SK-N-SH (cell line): ENCODE data around the gene TRMT1L. TPM values are rescaled to one million over a fixed set of nuclear protein-coding genes. Genes with fewer than 3 reads are reported as not detected.

ENCODE experiments used
- CTCF ChIA-PET: fragments of 300-600, 350-600 bp; formaldehyde crosslinking; extraction: SDS; loops from one replicate; lab custom pipeline; 2021; lab: Yijun Ruan, JAX
- POLR2A ChIA-PET: fragments of 350-600 bp; sonication (Branson Sonifier 250); formaldehyde crosslinking; extraction: SDS; loops from one replicate; lab custom pipeline; 2020; ENCODE audit warnings: antibody characterized with exemption, inconsistent platforms; lab: Yijun Ruan, JAX
- DNase-seq: peaks from one replicate; pipeline ENCODE4 v3.0.0; 2012
- H2AFZ ChIP-seq: fragments of 200-600 bp; sonication (generic); 2 replicates; pipeline ENCODE4 v1.8.1; 2016; ENCODE audit warnings: antibody characterized with exemption, mild to moderate bottlenecking, low read depth
- H3F3A ChIP-seq: fragments of 200-600 bp; sonication (generic); replicated peaks from 2 replicates; pipeline ENCODE3; 2016; ENCODE audit warnings: antibody characterized with exemption, mild to moderate bottlenecking; ENCODE audit not compliant: insufficient read depth
- H3K27ac ChIP-seq, 2 experiments: fragments of 200-500 bp in 1 of 2; fragments of 200-600 bp in 1 of 2; sonication (Bioruptor generic) in 1 of 2; sonication (generic), shearing (Covaris generic) in 1 of 2; 2 replicates each; pipeline versions ENCODE4 v1.5.1 to v1.6.1; 2014 to 2016; ENCODE audit warnings: low read depth in 2 of 2, inconsistent platforms in 1 of 2, low read length in 1 of 2, mild to moderate bottlenecking in 1 of 2, mixed read lengths in 1 of 2
- H3K27me3 ChIP-seq: fragments of 200-600 bp; sonication (generic), shearing (Covaris generic); 2 replicates; pipeline ENCODE4 v1.6.1; 2016; ENCODE audit warnings: mixed run types; ENCODE audit not compliant: insufficient read depth
- H3K36me3 ChIP-seq, 2 experiments: fragments of 200-500 bp in 1 of 2; fragments of 200-600 bp in 1 of 2; sonication (Bioruptor generic) in 1 of 2; sonication (generic) in 1 of 2; replicated peaks in 1 of 2; 2 replicates each; pipeline versions ENCODE3 to v1.5.1; 2014 to 2016; ENCODE audit warnings: low read length in 1 of 2, mild to moderate bottlenecking in 1 of 2; ENCODE audit not compliant: insufficient read depth in 2 of 2, control insufficient read depth in 1 of 2
- H3K4me1 ChIP-seq, 2 experiments: fragments of 200-500 bp in 1 of 2; fragments of 200-600 bp in 1 of 2; sonication (Bioruptor generic) in 1 of 2; sonication (generic), shearing (Covaris generic) in 1 of 2; 2 replicates each; pipeline versions ENCODE4 v1.5.1 to v1.6.1; 2014 to 2016; ENCODE audit warnings: low read depth in 1 of 2, low read length in 1 of 2, mixed run types in 1 of 2; ENCODE audit not compliant: insufficient read depth in 2 of 2, control insufficient read depth in 1 of 2
- H3K4me2 ChIP-seq: fragments of 200-600 bp; sonication (generic), shearing (Covaris generic); 2 replicates; pipeline ENCODE4 v1.6.1; 2017; ENCODE audit warnings: mixed run types
- H3K4me3 ChIP-seq, 2 experiments: fragments of 200-500 bp in 1 of 2; fragments of 200-600 bp in 1 of 2; sonication (Bioruptor generic) in 1 of 2; sonication (generic), shearing (Covaris generic) in 1 of 2; 2 replicates each; pipeline versions ENCODE4 v1.5.1 to v1.8.1; 2014 to 2016; ENCODE audit warnings: low read depth in 2 of 2, inconsistent platforms in 1 of 2, low read length in 1 of 2, mild to moderate bottlenecking in 1 of 2, mixed read lengths in 1 of 2, moderate library complexity in 1 of 2
- H3K79me2 ChIP-seq: fragments of 200-600 bp; sonication (generic); 2 replicates; pipeline ENCODE4 v1.8.1; 2017; ENCODE audit warnings: mild to moderate bottlenecking; ENCODE audit not compliant: insufficient read depth
- H3K9ac ChIP-seq: fragments of 200-600 bp; sonication (generic); 2 replicates; pipeline ENCODE4 v1.6.1; 2017; ENCODE audit warnings: mixed run types
- H3K9me2 ChIP-seq: fragments of 200-600 bp; sonication (generic); 2 replicates; pipeline ENCODE4 v1.6.1; 2017; ENCODE audit warnings: mixed run types
- H3K9me3 ChIP-seq: fragments of 200-600 bp; sonication (generic); 2 replicates; pipeline ENCODE4 v1.6.1; 2017; ENCODE audit warnings: mixed run types, mild to moderate bottlenecking, moderate library complexity
- H4K20me1 ChIP-seq: fragments of 200-600 bp; sonication (generic); 2 replicates; pipeline ENCODE4 v1.6.1; 2017; ENCODE audit warnings: mild to moderate bottlenecking, mixed run types; ENCODE audit not compliant: insufficient read depth
- CHD2 ChIP-seq: fragments of 150-350 bp; IDR thresholded peaks from 2 replicates; pipeline ENCODE4 v1.6.1; 2018; ENCODE audit warnings: low read length; ENCODE audit not compliant: partially characterized antibody
- CTCF ChIP-seq: fragments of 200-600 bp; sonication (generic); IDR thresholded peaks from 2 replicates; pipeline ENCODE4 v1.6.1; 2017; ENCODE audit warnings: antibody characterized with exemption, mild to moderate bottlenecking, moderate library complexity
- ELF1 ChIP-seq: IDR thresholded peaks from 2 replicates; pipeline ENCODE4 v1.4.0; 2012
- EP300 ChIP-seq, 2 experiments: IDR thresholded peaks; 2 replicates each; pipeline versions ENCODE4 v1.4.0 to v1.6.1; 2012; ENCODE audit warnings: borderline replicate concordance in 1 of 2, low read depth in 1 of 2, low read length in 1 of 2
- FOXM1 ChIP-seq: IDR thresholded peaks from 2 replicates; pipeline ENCODE4 v1.4.0; 2012; ENCODE audit warnings: low read depth, mild to moderate bottlenecking
- GABPA ChIP-seq: IDR thresholded peaks from 2 replicates; pipeline ENCODE4 v1.4.0; 2012; ENCODE audit warnings: low read depth, mild to moderate bottlenecking
- GATA2 ChIP-seq: sonication (generic); formaldehyde crosslinking; IDR thresholded peaks from 2 replicates; pipeline ENCODE4 v1.5.0; 2020; ENCODE audit warnings: mild to moderate bottlenecking, missing genetic modification reagents
- JUND ChIP-seq: IDR thresholded peaks from 2 replicates; pipeline ENCODE4 v1.4.0; 2012
- MXI1 ChIP-seq: IDR thresholded peaks from 2 replicates; pipeline ENCODE4 v1.6.1; 2012; ENCODE audit warnings: mild to moderate bottlenecking, low read depth, low read length, improper control_type of control experiment
- NRF1 ChIP-seq: IDR thresholded peaks from 2 replicates; pipeline ENCODE4 v1.6.1; 2012; ENCODE audit warnings: low read depth, mild to moderate bottlenecking, low read length
- POLR2AphosphoS5 ChIP-seq: IDR thresholded peaks from 2 replicates; pipeline ENCODE4 v1.6.1; 2012; ENCODE audit warnings: low read depth, low read length
- REST ChIP-seq: IDR thresholded peaks from 2 replicates; pipeline ENCODE4 v1.6.1; 2012; ENCODE audit warnings: mild to moderate bottlenecking, low read depth, low read length, moderate library complexity
- RFX5 ChIP-seq: IDR thresholded peaks from 2 replicates; pipeline ENCODE4 v1.6.1; 2012; ENCODE audit warnings: mild to moderate bottlenecking, improper control_type of control experiment, low read length
- SMC3 ChIP-seq: IDR thresholded peaks from 2 replicates; pipeline ENCODE4 v1.6.1; 2012; ENCODE audit warnings: low read depth, low read length, improper control_type of control experiment
- TCF12 ChIP-seq: IDR thresholded peaks from 2 replicates; pipeline ENCODE4 v1.4.0; 2012
- TEAD4 ChIP-seq: IDR thresholded peaks from 2 replicates; pipeline ENCODE4 v1.4.0; 2012; ENCODE audit warnings: mild to moderate bottlenecking, borderline replicate concordance; ENCODE audit not compliant: insufficient read depth
- ZBTB33 ChIP-seq: IDR thresholded peaks from 2 replicates; pipeline ENCODE4 v1.4.0; 2012; ENCODE audit warnings: low read depth, borderline replicate concordance
- WGBS: methylation state at CpG from one replicate; pipeline ENCODE4 v1.1.6; 2017; ENCODE audit warnings: low lambda C conversion rate; 5-methylcytosine and 5-hydroxymethylcytosine counted together
- polyA plus RNA-seq, 3 experiments: library from polyadenylated mRNA; depleted of rRNA; stranded (reverse); fragments of >200 nt; gene quantifications; 2 replicates each; pipeline ENCODE4 v1.2.3, GENCODE V29; 2012
- TF ChIP-seq, protein P1 (sequence below): fragments of 150-350 bp; IDR thresholded peaks from 2 replicates; pipeline ENCODE4 v1.6.1; 2016; ENCODE audit warnings: mild to moderate bottlenecking, low read depth, low read length
- TF ChIP-seq, protein P2 (sequence below): IDR thresholded peaks from 2 replicates; pipeline ENCODE4 v1.4.0; 2012; ENCODE audit warnings: low read depth
- TF ChIP-seq, protein P3 (sequence below): IDR thresholded peaks from 2 replicates; pipeline ENCODE4 v1.4.0; 2012; ENCODE audit warnings: low read depth, borderline replicate concordance

TRMT1L gene
- polyA plus RNA-seq, 1 of the 3 experiments (the other 2 are of a cell fraction) = 12.2 TPM

GRCh38 chr1:185104083-185104482 is 52.7 kb downstream of the TRMT1L start:
- Histone ChIP-seq H3K79me2 (no peaks in the 10 kb centered on the region), H3K9me3 (no peaks in the 10 kb centered on the region), H3K27me3 (no peaks in the 10 kb centered on the region), H3K9me2 (no peaks in the 10 kb centered on the region), H3K4me2 (no peak overlapping the region), H3K27ac (no peak overlapping the region), H4K20me1 (no peaks in the 10 kb centered on the region), H3K9ac (no peak overlapping the region), H3K4me1 (no peaks in the 10 kb centered on the region), H3K4me3 (no peak overlapping the region)
- POLR2A ChIA-PET = no interaction called here
- CTCF ChIA-PET = no interaction called here
- 88% methylated on average over 3 of the region's 3 CpGs for WGBS
- TF ChIP-seq SMC3 = no peak
- TF ChIP-seq CTCF = no peak
- no peak for TF ChIP-seq TCF12
- TF ChIP-seq EP300 (IDR thresholded peaks at IDR 0.05; ENCODE audit: borderline replicate concordance in 1 of 2, low read depth in 1 of 2, low read length in 1 of 2) = no peak
- TF ChIP-seq RFX5 = no peak
- TF ChIP-seq, protein P1, sequence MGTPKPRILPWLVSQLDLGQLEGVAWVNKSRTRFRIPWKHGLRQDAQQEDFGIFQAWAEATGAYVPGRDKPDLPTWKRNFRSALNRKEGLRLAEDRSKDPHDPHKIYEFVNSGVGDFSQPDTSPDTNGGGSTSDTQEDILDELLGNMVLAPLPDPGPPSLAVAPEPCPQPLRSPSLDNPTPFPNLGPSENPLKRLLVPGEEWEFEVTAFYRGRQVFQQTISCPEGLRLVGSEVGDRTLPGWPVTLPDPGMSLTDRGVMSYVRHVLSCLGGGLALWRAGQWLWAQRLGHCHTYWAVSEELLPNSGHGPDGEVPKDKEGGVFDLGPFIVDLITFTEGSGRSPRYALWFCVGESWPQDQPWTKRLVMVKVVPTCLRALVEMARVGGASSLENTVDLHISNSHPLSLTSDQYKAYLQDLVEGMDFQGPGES = no peak
- no peak for TF ChIP-seq REST
- TF ChIP-seq TEAD4 = no peak
- TF ChIP-seq GABPA = no peak
- TF ChIP-seq GATA2 (CRISPR knock-in tag) = no peak
- no peak for TF ChIP-seq FOXM1
- no peak for TF ChIP-seq MXI1
- TF ChIP-seq CHD2 = no peak
- no peak for TF ChIP-seq NRF1
- no peak for TF ChIP-seq JUND
- TF ChIP-seq, protein P2, sequence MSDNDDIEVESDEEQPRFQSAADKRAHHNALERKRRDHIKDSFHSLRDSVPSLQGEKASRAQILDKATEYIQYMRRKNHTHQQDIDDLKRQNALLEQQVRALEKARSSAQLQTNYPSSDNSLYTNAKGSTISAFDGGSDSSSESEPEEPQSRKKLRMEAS = no peak
- no peak for TF ChIP-seq ELF1
- TF ChIP-seq ZBTB33 = no peak
- no peak for TF ChIP-seq POLR2AphosphoS5
- TF ChIP-seq, protein P3, sequence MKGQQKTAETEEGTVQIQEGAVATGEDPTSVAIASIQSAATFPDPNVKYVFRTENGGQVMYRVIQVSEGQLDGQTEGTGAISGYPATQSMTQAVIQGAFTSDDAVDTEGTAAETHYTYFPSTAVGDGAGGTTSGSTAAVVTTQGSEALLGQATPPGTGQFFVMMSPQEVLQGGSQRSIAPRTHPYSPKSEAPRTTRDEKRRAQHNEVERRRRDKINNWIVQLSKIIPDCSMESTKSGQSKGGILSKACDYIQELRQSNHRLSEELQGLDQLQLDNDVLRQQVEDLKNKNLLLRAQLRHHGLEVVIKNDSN = no peak
- TF ChIP-seq, all 33 proteins: peak for 0
- DNase-seq = no peak
- H2AFZ ChIP-seq = no peak overlapping the region
- H3K36me3 ChIP-seq = peaks cover 60% of the 10 kb centered on the region in 2 experiments
- no peaks in the 10 kb centered on the region for H3F3A ChIP-seq
